DND-41 (cell line): ENCODE data around the gene FUCA1.

Experiments
- CTCF ChIP-seq: IDR thresholded peaks from 2 replicates; pipeline ENCODE4 v1.5.1; 2012; ENCODE audit warnings: borderline replicate concordance, low read length, moderate library complexity, mild to moderate bottlenecking; ENCODE audit not compliant: poor library complexity, severe bottlenecking; ENCODE audit errors: extremely low read depth
- EZH2 ChIP-seq: IDR thresholded peaks from 3 replicates; pipeline ENCODE4 v1.6.1; 2012; ENCODE audit warnings: borderline replicate concordance, low read depth, mild to moderate bottlenecking, moderate library complexity, low read length, inconsistent platforms; ENCODE audit not compliant: severe bottlenecking

GRCh38 chr1:23827717-23828116, 40.4 kb downstream of the FUCA1 start:
- TF ChIP-seq CTCF (no peak), EZH2 (no peak)
